Tibial nerve (tissue), 4 donors: ENCODE data around the gene SLC9A2.

Source experiments
- CTCF ChIP-seq, 5 experiments: fragments of 200-600 bp in 3 of 5; fragments of 450-650 bp in 2 of 5; sonication (generic) in 3 of 5; IDR thresholded peaks; one replicate each; pipeline ENCODE4 v1.5.1; 2016 to 2019; ENCODE audit warnings: antibody characterized with exemption in 5 of 5, mild to moderate bottlenecking in 3 of 5, moderate library complexity in 2 of 5
- EP300 ChIP-seq, 2 donors: sonication (generic); formaldehyde crosslinking; IDR thresholded peaks; one replicate each; pipeline ENCODE4 v1.6.1; 2017; ENCODE audit warnings: antibody characterized with exemption in 2 of 2, mild to moderate bottlenecking in 1 of 2
- POLR2A ChIP-seq, 2 donors: fragments of 450-650 bp; IDR thresholded peaks; one replicate each; pipeline ENCODE4 v1.6.1; 2017; ENCODE audit warnings: antibody characterized with exemption in 2 of 2, mild to moderate bottlenecking in 2 of 2, moderate library complexity in 2 of 2

DNA sequence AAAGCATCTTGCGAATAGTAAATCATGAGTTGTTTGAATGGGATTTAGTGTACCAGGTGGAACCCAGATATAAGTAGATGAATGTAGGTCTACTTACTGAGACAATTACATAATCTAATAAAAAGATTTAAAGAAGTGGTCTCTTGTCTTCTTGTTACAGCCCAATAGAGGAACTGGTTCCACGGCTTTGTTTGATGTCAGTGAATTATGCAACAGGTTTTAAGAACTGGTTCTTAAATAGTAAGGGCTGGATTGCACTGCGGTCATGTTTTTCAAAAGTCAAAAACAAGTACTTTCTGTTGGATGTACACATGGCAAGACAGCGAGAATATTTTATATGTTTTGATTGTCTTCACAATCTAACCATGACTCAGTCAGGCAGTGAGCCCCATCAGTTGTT is 15.4 kb upstream of the SLC9A2 start:
- TF ChIP-seq CTCF (IDR thresholded peaks at IDR 0.05) (no peak), EP300 (IDR thresholded peaks at IDR 0.05) (no peak), POLR2A (IDR thresholded peaks at IDR 0.05) (no peak)
